CD4-positive, alpha-beta T cell treated with Interleukin-15 for 1 hour (primary cell): ENCODE results near the gene ITGA6.

Experiments
- DNase-seq: peaks from one replicate; pipeline ENCODE4 v3.0.0-alpha.2; 2020

The ITGA6 gene

DNA sequence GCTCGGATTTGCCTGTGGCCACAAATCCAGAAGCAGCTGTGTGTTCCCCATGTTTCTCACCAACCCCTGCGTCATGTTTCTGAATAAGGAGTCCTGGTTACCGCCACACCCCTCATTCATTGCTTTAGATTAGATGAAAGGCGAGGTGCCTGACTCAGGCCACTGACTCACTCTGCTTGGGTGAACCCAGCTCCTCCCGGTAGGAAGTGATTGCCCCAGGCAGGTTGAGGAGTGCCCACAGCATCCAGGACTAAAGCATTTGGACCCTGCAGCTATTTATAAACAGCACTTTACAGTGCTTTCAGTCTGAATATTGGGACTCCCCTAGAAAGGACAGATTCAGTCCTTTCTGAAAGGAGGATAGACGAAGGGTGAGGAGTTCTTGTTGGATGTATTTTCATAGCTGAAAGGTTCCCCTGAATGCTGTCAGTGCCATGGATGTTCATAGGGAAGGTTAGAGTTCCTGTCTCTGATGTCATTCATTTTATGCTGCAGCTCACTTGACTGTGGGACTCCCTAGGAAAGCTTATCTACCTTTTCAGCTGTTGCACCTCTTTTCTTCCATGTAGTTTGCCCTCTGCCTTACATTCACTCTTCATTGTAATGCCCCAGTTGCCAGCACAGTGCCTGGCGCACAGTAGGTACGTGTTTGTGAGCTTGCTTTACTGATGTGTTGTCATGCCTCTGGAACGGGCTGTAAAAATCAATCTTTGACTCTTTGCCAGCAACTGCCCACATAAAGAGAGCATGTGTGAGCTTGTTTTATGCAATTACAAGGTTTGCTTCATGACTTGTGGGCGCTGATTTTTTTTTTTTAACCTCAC, 14.9 kb downstream of the ITGA6 start:
- DNase-seq, result no peak

DNA sequence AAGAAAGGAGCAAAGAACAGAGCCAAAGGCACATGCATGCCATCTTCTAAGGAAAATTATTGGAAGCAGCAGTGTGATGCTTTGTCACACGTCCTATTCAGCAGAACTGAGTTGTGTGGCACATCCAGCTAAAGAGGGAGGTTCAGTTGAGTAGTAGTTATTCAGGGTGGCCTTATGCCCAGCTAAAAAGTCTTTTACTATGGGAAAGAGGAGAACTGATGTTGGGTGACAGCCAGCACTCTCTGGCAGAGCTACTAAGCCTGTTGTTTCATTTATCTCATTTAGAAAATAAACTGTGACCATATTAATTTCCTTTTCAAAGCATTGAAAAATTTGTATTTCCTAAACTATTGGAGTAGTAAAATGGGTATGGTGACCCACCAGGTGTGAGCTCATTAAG, 18.5 kb downstream of the ITGA6 start:
- DNase-seq, result no peak

DNA sequence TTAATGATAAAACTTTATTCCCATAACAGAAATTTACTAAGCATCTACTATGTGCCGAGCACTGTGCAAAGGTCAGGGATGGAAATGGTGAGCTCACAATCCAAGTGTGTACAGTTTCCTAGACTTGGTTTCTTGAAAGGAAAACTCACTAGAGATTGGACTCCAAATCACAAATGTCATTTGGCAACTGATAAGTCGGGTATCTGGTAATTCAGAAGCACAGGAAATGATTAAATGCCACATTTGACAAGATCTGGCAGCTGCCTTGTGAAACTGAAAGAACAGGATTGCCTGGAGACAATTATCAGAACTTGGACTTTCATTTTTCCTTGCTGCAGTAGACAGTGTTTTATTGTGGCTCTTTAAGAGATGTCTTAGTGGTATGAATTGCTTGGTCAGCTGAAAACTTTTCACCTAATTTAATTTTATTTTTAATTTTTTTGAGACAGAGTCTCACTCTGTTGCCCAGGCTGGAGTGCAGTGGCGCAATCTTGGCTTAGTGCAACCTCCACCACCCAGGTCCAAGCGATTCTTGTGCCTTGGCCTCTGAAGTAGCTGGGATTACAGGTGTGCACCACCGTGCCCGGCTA, 19.2 kb downstream of the ITGA6 start:
- DNase-seq, result no peak

DNA sequence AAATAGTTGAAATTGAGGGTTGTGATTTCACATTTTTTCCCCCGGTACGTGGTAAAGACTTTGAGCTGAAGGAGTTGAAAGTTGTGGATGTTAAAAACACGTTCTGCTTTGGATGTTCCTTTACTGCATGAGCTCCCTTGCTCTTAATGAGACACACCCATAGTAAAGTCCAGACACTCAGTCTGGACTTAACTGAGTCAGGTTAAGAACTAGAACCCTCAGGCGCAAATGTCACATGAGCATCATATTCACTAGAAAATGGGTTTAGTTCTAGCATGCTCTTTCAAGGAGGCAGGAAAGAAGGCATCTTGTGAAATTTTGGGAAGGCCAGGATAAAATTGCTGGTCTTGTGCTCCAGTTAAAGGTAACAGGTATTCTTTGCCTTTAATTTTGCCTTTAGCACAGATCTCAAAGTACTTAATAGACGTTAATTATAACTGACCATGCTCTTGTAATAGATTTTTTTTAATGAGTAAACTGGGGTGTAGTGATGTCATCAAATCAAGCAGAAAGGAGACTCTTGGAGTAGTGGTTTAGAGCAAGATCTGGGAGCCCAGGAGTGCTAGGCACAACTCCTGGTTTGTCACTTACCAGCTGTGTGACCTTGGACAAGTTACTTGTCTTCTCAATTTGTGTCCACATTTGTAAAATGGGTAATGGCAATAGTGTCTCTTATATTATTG, 20.6 kb downstream of the ITGA6 start:
- no peak for DNase-seq

DNA sequence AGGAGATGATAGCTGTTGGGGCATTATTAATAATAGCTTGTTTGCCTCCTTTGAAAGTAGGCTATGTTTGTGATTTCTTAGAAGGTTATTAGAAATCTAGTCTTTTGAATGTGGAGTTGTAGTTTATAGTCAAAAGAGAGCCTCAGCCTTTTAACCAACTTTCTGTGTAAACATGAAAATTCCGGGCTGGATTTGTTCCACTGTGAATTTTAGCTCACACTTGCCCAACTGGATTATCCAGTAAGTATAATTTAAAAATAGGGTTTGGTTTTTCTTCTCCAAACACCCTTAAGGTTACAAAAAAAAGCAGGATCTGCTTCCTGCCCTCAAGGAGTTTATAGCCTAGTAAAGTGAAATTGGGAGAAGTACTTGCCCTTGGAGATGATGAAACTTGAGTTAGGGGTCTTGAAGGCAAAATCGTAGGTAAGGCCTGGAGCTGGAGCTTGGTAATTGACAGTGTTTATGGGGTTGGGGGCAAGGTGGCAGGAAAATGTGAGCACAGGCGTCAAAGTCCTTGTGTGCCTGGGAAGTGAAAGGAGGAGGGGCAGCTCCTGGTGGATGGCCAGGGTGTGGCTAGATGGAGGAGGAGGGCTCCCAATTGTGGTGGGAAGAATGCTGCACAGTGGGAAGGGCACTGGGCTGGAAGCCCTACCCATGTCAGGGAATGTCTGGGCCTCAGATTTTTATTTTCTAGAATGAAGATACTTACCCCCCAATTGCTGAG, 21.3 kb downstream of the ITGA6 start:
- DNase-seq, result no peak

DNA sequence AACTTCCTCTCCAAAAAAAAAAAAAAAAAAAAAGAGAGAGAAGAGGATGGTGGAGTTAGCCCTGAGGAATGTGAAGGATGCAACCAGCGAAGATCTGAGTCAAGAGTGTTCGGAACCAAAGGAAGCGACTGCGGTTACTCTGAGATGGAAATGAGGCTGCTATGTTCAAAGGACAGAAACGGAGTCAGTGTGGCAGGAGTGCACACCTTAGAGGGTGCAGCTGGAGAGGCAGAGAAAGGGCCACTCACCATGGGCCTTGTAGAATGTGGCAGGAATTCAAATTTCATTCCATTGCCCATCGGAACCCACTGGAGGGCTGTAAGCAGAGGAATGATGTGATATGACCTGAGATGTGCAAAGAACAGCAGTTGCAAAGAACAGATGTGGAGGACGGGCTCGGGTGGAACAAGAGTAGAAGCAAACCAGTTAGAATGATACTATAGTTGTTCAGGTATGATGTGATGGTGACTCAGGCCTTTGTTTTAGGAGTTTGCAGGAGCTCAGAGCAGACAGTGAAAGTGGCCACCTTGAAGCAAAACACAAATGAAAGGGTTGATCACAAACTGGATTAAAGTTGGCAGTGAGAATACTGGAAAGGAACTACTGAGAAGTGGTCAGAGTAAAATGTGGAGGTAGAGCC, 22.6 kb downstream of the ITGA6 start:
- DNase-seq, result no peak

DNA sequence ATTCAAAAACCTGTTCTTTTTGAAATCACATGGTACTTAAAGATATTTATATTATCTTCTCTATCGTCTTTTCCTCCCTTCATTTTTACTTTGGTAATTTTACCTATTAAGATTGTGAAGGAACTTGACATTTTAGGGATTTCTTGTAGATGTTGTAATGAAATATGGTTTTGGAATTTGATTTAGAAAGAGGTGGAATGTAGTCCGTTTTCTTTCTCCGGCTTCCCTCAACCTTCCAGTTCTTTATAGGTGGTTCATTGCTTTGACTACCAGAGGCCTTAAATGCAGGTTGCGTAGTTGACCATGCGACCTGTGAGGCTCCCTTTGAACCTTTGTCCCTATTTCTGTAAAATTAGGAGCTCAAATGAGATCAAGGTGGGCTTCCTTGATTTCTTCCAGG, 24.5 kb downstream of the ITGA6 start:
- DNase-seq, result no peak

DNA sequence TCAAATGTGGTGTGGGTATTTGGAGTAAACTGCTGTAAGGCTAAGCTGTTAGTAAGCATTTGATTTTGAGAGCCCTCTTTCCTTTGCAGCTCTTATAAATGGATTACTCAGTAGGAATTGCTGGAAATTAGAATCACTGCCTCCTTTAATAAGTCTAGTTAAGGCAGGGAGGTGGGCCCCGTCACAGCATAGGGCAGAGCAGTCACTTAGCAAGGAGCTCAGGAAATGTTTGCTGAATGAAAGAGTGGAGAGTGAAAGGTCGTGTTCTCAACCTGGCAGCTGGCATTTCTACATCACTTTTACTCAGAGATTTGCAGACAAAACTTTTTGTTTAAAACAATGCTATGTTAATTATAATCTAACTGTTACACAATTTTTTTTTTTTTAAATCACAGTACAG, 25.5 kb downstream of the ITGA6 start:
- no peak for DNase-seq

DNA sequence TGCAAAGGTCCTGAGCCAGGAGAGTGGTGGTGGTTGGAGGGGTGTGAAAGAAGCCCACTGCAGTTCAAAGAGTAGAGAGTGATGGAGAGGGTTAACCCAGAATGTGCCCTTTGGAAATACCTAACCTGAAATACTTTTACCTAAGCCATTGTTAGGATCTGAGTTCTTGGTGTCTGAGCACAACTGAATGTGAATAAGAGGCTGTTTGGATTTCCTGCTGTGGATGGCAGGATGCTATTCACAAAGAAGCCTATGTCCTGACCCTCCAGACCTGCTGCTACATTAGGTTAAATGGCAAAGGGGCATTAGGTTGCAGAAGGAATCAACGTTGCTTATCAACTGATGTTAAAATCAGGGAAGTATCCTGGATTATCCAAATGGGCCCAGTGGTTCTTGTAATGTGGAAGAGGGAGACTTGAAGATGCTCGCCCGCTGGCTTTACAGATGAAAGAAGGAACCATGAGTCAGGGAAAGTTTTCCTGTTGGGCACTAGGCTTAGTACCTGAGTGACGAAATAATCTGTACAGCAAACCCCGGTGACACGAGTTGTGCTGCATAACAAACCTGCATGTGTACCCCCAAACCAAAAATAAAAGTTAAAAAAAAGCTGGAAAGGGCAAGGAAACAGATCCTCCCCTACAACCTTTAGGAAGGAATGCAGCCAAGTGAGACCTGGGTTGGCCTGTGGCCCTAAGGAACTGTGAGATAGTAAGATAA, 27.2 kb downstream of the ITGA6 start:
- no peak for DNase-seq

DNA sequence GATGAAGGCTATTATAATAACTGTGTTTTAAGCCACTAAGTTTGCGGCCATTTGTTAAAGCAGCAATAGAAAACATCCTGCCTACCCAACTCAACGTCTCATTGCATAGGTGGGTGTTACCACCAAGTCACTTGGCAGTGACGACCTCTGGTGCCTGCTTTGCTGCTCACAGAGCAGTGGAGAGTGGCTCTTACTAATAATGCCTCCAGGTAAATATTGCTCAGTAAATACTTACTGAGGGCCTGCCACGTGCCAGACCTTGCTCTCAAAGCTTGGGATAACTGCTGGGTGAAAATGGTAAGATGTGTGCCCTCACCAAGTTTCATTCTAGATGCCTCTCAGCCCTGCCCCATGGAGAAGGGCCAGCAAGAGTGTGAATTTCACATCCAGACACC, 27.7 kb downstream of the ITGA6 start:
- no peak for DNase-seq

DNA sequence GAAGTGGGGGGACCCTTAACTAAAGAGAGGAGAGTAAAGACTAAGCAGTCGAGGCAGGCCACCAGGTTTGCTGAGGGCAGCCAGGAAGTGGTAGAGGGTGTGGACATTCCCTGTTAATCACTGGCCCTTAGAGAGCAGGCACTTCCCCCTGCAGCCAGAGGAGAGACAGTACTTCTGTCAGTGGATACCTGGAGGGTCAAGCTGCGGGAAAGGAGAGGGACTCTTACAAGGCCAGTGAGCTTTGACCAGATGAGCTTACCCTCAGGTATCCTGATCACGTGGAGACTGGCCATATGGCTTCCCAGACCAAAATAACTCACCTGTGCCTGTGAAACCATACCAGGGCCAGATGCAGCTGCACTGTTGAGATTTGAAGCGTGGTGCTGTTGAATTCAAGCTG, 28.6 kb downstream of the ITGA6 start:
- no peak for DNase-seq

DNA sequence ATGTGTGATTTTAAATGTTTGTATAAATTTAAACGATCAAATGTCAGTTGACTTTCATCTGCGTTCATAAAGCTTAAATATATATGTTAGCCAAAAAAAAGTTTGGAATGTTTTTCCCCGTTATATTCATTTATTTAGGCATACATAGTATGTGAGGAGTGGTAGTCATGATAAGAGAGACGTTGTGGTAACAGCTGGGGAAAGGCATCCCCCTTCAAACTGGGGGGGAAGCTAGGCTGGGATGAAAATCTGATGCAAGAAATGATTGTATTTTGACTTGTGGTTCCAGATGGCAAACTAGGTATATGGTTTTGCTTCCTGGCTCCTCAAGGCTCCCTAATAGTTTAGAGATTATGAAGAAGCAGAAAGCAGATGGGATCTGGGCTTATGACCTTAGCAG, 30.1 kb downstream of the ITGA6 start:
- DNase-seq, result no peak

DNA sequence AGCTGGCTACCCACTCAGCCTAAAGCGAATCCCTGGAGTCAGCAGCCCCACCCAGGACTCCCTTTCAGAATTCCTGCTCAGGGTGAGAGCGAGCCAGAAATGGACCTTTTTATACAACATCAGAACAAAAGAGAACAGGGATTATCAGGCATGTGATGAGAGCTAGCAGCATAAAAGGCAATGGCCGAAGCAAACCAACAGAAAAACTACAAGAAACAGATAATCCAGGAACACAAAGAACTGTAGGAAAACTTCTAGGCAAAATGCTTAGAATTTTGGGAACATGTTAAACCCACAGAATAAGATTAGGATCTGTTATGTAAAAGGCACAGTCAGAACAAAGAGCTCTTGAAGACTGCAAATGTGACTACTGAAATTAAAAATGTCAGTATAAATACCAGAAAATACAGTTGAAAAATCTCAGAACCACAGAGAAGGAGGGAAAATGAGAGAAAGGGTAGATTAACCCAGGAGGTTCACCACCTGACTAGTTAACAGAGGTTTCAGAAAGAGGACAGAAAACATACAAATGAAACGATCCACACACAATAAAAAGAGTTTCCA, 31.3 kb downstream of the ITGA6 start:
- no peak for DNase-seq

DNA sequence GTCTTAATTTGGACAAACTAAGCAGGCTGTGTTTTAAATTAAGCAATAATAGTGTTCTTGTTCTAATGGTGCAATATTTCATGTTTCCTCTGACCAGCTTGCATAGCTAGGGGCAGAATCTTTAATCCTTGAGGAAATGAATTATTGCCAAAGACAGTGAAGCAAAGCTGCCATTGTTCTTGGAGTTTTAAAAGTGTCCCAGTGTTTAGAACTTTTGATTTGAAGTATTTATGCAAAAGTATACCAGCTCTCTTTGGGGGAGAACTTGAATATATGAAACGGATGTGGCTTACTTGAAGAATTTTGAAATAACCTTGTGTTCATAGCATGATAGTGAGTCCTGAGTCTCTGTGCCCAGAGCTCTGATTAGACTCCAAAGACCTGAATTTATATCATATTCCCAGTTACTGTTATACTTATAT, 33.4 kb downstream of the ITGA6 start:
- no peak for DNase-seq

DNA sequence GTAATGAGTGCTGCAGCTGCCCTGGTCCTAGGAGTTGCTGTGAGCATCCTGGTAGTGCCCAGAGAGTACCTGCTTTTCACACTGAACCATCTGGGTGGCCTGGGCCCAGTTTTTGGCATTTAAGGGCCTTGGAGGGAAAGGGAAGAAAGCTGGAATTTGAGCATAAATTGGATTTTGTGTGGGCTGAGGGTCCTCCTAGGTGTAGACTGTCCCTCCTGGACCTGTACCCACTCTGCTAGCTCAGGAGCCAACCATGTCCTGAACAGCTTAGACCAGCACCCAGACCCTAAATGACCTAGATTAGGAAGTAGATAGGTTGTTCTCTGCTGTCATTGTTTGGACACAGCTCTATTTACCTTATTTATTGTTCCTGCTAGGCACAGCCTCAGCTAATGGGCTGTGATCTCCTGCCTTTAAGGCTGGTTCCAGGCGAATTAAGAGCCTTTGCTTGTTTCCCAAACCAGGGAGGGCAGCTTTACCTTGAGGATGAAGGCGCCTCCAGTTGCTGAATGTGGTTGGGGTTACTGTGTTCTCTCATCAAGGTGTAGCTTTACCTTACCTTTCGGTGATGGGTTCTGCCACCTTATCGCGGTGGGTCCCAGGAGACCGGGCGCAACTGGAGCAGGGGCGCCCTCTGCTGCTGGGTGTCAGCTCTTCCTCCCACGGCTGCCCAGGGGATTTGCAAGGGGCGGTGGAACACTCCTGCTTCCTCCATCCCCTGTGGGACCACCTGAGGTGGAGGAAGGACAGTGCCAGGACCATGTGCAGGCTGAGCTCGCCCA, 34.4 kb downstream of the ITGA6 start:
- peak; percentile 72 for DNase-seq

DNA sequence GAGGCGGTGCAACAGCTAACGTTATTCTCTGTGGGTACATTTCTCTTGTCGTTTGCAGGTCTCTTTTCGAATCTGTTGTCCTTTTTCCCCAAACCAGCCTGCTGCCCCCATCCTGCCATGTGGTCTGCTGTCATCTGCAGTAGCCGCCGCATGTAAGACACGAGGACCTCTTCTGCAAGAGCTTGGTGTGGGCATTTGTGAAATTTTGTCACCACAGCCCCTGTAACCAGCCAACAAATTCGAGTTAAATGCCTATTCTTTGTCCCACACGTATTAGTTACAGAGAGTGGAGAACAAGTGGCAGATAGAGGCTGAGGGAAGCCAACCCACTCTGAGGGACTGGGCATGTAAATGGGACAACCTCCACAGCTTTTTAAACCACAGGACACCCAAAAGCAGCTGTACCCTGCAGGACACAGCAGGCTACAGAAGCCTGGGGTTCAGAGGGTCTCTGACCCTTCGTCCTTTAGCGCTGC, 35.0 kb downstream of the ITGA6 start:
- no peak for DNase-seq

DNA sequence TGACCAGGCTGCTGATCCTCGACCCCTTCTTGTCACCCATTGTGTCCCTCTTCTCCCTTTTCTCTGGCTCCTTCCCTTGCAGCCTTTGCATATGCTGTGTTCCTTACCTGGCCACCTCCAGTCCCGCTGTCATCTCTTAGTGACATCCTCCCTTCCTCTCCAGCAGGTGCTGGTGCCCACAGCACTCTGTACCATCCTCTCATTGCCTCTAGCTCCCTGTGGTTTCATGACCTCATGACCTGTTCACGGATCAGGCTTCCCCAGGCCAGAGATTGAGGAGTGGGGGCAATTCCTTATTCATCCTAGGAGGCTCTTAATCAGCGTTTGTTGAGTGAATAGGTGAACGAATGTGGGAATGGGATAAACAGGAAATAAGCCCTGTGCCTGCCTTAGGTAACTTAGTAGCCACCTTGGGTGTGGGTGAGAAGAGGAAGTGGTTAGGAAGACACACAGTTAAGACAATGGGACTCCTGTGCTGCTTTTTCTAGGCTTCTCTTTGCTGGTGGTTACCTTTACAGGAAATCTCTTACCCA, 35.5 kb downstream of the ITGA6 start:
- peak; percentile 40 for DNase-seq

DNA sequence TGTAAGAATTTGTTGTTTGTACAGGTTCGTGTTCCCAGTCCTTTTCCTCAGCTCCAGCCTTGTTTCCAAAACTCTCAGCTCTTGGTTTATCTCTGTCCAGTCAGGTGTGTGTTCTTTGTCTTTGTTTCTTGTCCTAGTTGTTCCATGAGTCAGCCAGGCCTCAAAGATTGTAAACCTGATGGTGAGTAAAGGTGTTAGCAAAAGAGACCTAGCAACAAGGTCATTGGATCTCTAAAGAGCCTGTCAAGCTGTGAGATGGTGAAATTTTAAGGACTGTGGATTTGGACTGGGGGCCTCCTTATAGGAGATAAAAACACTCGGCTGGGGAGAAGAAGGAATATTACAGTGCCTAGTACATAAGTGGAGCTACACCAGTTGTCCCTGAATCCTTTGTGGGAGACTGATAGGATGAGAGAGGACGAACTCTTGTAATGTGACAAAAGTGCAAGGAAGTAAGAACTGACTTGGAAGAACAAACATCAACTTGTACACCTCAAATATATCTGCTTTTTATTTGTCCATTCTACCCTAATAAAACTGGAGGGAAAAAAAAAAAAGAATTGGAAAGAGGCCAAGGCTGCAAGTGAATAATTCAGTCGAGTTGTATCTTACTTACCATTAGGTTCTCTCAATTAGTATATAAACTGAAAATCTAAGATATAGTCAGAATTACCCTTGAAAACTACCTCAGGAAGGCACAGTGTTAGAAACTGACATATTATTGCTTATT, 37.2 kb downstream of the ITGA6 start:
- DNase-seq, result no peak

DNA sequence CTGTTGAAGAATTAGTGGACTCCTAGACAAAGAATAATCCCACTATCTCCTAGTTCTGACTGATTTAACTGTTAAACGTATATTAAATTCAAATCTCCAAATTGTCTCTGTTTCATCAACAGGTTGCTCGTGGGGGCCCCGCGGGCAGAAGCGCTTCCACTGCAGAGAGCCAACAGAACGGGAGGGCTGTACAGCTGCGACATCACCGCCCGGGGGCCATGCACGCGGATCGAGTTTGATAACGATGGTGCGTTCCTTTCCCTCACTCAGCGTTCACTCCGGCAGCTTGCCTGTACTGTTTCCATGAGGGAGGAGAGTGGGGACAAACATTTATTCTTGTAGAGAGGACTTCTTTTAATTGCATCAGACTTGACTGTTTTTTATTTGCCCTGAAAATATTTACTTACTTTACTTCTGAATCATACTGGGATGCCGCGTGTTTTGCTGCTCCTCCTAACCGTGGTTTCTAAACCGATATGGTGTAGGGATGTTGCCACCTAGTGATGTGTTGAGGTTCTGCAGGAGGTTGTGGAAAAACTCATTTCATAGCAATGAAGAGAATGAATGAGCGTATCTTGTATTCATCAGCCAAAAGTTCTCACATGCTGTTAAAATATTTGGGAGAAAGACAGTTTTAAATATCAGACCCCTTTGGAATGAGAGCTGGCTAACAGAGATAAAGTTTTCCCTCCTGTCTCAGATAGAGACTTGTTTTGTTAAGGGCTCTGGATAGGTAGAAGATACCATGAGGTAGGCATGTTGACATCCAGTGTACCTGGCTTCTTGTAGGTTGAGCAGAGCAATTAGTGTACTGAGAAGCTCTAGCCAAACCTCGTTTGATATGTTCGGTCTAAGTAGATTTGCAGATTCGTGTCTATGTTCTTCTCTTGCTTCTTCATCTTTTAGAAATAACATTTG, 38.3 kb downstream of the ITGA6 start:
- DNase-seq, result peak; percentile 59
